ENCODE measurements around the gene LAMB4. TPM values are rescaled to one million over a fixed set of nuclear protein-coding genes. Genes with fewer than 3 reads are reported as not detected.
"Not testable (repeated sequence)": the region's sequence is repeated elsewhere in the genome, so short reads cannot be mapped to it uniquely, and the experiment has no call there.

Gene LAMB4
- total RNA-seq, 4 donors from 2014 or later, result 0.75 to 2.6 (median 1.7) TPM; not detected in 1

DNA sequence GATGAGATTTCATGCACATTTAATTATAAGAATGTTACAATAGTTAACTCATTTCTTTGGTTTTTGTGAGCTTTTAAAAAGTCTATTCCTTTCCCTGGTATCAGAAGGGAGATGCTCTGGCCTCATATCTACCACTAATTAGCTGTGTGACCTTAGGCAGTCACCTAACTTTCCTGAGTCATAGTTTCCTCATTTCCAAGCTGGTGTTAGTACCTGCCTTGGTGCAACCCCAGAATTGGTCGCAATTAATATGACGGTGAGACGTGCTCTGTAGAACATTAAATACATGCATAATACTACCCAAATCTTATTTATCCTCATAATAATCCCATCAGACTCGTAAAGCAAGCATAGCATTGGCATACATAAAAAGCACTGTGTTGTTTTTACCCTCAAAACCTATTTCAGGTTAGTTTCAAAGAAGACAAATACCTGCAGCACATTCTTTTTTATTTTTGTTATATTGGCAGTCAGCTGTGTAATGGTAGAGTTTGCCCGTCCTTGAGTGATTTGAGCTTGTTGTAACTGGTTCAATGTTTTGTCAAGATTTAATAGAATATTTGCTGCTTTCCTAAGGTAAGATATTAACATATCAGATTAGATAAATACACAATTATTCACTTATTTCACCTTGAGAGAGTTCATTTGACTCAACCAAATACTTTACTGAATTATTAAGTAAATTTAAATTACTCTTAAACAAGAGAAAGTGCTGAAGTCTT lies 96.2 kb downstream of the LAMB4 start:
- no peak overlapping the region for H3K4me3 ChIP-seq
- H3K27ac ChIP-seq (replicated peaks in 1 of 4), result no peak overlapping the region
- 92% methylated on average over 5 of the region's 5 CpGs for WGBS
- intact Hi-C loops (cut with DNase I), result no loop called here
- no peaks in the 10 kb centered on the region for H3K27me3 ChIP-seq
- H3K36me3 ChIP-seq, result no peaks in the 10 kb centered on the region
- TF ChIP-seq POLR2AphosphoS5 (IDR thresholded peaks at IDR 0.05), result no peak
- TF ChIP-seq EP300 (IDR thresholded peaks at IDR 0.05), result no peak
- TF ChIP-seq CTCF (IDR thresholded peaks at IDR 0.05), result no peak
- TF ChIP-seq POLR2A (IDR thresholded peaks at IDR 0.05; ENCODE audit: low read depth), result no peak
- no peaks in the 10 kb centered on the region for H3K9me3 ChIP-seq
- no peak for DNase-seq (ENCODE audit: extremely low spot score)
- H3K4me1 ChIP-seq, result peaks cover 0 to 12% (median 11%) of the 10 kb centered on the region in 4 donors

DNA sequence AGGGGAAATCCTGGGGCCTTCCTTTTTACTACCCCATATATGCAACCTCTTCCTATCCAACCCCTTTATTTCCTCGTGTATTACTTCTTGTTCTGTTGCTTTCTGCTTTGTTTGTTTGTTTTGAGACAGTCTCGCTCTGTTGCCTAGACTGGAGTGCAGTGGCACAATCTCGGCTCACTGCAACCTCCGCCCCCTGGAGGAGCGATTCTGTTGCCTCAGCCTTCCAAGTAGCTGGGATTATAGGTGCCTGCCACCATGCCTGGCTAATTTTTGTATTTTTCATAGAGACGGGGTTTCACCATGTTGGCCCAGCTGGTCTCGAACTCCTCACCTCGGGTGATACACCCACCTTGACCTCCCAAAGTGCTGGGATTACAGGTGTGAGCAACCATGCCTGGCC lies 96.9 kb downstream of the LAMB4 start:
- H3K27ac ChIP-seq (replicated peaks in 1 of 4); intact Hi-C loops (cut with DNase I); DNase-seq (ENCODE audit: extremely low spot score); H3K27me3 ChIP-seq; H3K9me3 ChIP-seq; H3K36me3 ChIP-seq; H3K4me3 ChIP-seq: not testable (repeated sequence)
- peaks cover 0 to 11% (median 6%) of the 10 kb centered on the region in 4 donors for H3K4me1 ChIP-seq
- 98% methylated on average over 8 of the region's 8 CpGs for WGBS

- Histone ChIP-seq H3K9me3 (no peaks in the 10 kb centered on the region), H3K4me1 (peaks cover 0 to 14% (median 2%) of the 10 kb centered on the region in 4 donors), H3K4me3 (no peak overlapping the region), H3K36me3 (no peaks in the 10 kb centered on the region), H3K27me3 (no peaks in the 10 kb centered on the region), H3K27ac (replicated peaks in 1 of 4) (no peak overlapping the region)
- TF ChIP-seq POLR2A (IDR thresholded peaks at IDR 0.05; ENCODE audit: low read depth) (no peak), EP300 (IDR thresholded peaks at IDR 0.05) (no peak), POLR2AphosphoS5 (IDR thresholded peaks at IDR 0.05) (no peak), CTCF (IDR thresholded peaks at IDR 0.05) (no peak)
- WGBS, result 96% methylated on average over 3 of the region's 3 CpGs
- intact Hi-C loops (cut with DNase I), result no loop called here
- no peak for DNase-seq (ENCODE audit: extremely low spot score)
These were observed 99.6 kb downstream of the LAMB4 start for GRCh38 chr7:108030516-108030915.

DNA sequence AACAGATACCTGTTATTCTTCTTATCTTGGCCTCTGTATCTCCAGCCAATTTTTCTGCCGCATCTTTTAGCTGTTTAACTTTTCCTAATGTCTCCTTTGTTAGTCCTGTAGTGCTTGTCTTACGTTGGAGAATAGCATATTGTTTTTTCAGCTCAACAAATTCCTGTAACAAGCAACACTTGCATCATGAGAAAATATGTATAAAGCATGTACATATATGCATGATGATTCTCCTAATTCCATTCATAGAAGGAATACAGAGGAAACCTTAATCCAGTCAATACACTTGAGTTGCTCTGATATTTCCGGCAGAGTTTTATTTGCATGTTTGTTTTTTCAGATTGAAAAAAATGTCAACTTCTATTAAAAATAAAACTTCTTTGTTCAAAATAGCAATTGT lies 101.1 kb downstream of the LAMB4 start:
- TF ChIP-seq EP300 (IDR thresholded peaks at IDR 0.05) (no peak), POLR2A (IDR thresholded peaks at IDR 0.05; ENCODE audit: low read depth) (no peak), POLR2AphosphoS5 (IDR thresholded peaks at IDR 0.05) (no peak), CTCF (IDR thresholded peaks at IDR 0.05) (no peak)
- Histone ChIP-seq H3K4me1 (peaks cover 0 to 17% (median 8%) of the 10 kb centered on the region in 4 donors), H3K4me3 (no peak overlapping the region), H3K27ac (replicated peaks in 1 of 4) (no peak overlapping the region), H3K36me3 (no peaks in the 10 kb centered on the region), H3K27me3 (no peaks in the 10 kb centered on the region), H3K9me3 (no peaks in the 10 kb centered on the region)
- intact Hi-C loops (cut with DNase I), result no loop called here
- no peak for DNase-seq (ENCODE audit: extremely low spot score)
- WGBS, result 91% methylated on average over 3 of the region's 3 CpGs

- no peak for DNase-seq (ENCODE audit: extremely low spot score)
- 77% methylated on average over 2 of the region's 2 CpGs for WGBS
- H3K4me3 ChIP-seq, result no peak overlapping the region
- H3K27me3 ChIP-seq, result no peaks in the 10 kb centered on the region
- H3K27ac ChIP-seq (replicated peaks in 1 of 4), result no peak overlapping the region
- no peak for TF ChIP-seq POLR2AphosphoS5 (IDR thresholded peaks at IDR 0.05)
- TF ChIP-seq EP300 (IDR thresholded peaks at IDR 0.05), result no peak
- TF ChIP-seq POLR2A (IDR thresholded peaks at IDR 0.05; ENCODE audit: low read depth), result no peak
- TF ChIP-seq CTCF (IDR thresholded peaks at IDR 0.05), result no peak
- H3K4me1 ChIP-seq, result peaks cover 0 to 25% (median 12%) of the 10 kb centered on the region in 4 donors
- H3K36me3 ChIP-seq, result no peaks in the 10 kb centered on the region
- intact Hi-C loops (cut with DNase I), result no loop called here
- H3K9me3 ChIP-seq, result no peaks in the 10 kb centered on the region
These were observed 102.0 kb downstream of the LAMB4 start for GRCh38 chr7:108028111-108028510.

All from esophagus muscularis mucosa (tissue), 4 donors.